GM12892 (cell line): ENCODE measurements around the gene YOD1.

ENCODE experiments used
- POLR2A ChIP-seq: IDR thresholded peaks from 2 replicates; pipeline ENCODE4 v1.6.1; 2011; ENCODE audit warnings: low read depth, low read length, control low read depth
- POLR2AphosphoS5 ChIP-seq: IDR thresholded peaks from 2 replicates; pipeline ENCODE4 v1.6.1; 2011; ENCODE audit warnings: low read depth, low read length, control low read depth

DNA sequence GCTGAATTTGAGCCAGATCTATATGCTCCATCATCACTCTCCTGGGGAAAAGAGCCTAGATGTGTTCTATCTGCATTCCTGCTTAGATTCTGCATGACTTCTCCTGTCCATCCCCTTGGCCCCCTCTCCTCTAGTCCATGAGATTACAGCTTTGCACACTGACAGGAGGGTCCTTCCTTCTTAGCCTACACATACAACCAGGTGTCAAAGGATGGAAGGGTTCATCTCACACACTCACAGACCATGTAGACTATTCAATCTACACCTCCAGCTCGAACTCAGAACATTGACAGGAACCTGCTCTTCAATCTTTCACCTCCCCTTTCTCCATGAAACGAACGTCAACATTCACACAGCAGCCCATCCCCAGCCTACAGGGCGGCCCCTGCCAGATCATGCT is 32.3 kb downstream of the YOD1 start:
- TF ChIP-seq POLR2A: no peak
- TF ChIP-seq POLR2AphosphoS5: no peak
